HG03103 (cell line): ENCODE data around the gene CLCF1.

Source experiments
- ATAC-seq: cut with Tn5 transposase; IDR thresholded peaks from one replicate; pipeline ENCODE4 v1.9.1; 2021; ENCODE audit warnings: low read depth; ENCODE audit not compliant: unreplicated experiment

CLCF1 gene

DNA sequence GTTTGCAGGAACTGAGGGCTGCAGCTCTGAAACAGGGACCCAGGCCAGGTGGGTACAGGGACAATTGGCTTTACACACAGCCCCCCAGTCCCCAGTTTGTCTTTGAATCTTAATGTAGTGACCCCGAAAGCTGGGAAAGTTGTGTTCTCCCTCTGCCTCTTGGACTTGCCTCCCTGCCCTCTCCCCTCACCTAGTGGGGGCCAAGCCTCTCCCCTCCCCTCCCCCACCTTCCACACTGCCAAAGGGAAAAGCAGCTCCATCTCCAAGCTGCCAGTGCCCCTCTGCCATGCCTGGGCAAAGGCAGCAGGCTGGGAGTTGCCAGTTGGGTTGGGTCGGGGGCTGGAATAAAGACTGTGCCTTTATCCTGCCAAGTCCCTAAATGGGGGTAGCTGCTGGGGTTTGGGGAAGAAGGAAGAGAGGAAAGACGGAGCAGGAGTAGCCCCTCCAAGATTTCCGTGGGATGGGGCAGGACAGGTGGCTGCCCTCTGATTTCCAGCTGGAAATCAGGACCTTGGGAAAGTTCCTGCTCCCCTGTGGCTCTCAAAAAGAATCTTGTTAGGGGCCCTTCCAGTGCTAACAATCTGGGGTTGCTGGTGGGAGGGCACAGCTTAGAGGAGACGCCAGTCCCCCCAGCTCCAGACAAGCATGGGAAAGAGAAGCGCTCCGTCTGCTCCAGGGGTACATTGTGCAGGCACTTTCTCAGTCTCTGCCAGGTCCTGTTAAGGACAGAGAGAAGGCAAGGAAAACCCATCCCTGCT lies 2.8 kb upstream of the CLCF1 start:
- no peak for ATAC-seq

- no peak for ATAC-seq
Measured at GRCh38 chr11:67375320-67376055, 2.1 kb upstream of the CLCF1 start.

- ATAC-seq: no peak
Measured at GRCh38 chr11:67374571-67375281, 1.3 kb upstream of the CLCF1 start.

DNA sequence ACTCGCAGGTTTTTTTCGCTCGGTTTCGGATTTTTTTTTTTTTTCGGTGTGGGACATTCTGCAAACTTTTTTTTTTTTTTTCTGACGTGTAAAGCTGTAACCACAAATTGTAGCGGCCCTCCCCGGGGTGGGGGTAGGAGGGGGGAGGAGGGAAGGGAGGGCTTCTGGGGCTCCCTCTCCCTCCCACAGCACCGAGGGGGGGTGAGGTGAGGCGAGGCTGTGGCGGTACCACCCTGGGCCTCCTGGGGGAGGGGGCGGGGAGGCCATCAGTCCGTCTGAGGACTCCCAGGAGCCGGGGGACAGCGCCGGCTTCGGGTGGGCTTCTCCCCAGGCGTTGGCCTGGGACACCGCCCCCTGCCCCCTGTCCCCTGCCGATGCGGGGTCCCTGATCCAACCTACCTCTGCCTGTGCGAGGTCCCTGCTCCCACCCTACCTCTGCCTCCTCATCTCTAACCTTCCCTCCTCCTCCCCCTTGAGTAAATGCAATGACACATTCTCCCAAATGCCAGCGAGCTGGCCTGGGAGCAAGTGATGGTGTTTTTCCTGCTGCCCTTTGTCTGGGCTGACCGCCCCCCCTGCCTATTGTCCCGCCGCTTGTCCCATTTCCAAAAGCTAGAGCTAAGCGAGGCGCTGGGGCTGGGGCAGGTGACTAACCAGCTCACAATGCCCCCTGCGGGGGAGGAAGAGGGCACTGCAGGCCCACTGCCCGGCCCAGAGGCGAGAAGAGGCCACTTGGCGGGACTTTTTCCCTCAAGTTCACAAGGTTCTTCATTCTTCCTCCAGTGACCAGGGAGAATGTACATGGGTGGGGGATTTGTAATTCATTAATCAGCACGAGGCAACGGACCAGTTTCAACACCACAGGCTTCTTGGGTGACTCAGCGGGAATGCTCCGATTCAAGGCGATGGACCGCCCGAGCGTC lies 511 bp upstream of the CLCF1 start:
- no peak for ATAC-seq

GRCh38 chr11:67372321-67372992 lies 941 bp downstream of the CLCF1 start:
- no peak for ATAC-seq

DNA sequence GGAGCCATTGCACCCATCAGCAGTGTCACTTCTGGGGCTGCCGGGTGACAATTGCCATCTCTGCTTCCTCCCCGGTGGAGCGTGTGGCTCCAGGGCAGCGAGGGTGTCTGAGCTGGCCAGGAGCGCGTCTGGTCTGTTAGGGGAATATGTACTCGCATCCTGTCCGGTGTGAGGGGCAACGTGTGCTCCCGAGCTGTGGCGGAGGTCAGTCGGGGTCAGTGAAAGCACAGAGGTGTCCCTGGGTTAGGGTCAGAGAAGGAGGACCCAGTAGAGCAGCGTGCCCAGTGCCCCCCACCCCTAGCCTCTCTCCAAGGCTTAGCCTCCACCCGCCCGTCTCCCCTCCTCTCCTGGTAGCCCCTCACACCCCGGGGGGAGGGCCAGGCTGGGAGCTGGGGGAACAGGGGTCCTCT lies 1.5 kb downstream of the CLCF1 start:
- ATAC-seq: no peak

GRCh38 chr11:67371189-67371910 lies 2.0 kb downstream of the CLCF1 start:
- no peak for ATAC-seq

DNA sequence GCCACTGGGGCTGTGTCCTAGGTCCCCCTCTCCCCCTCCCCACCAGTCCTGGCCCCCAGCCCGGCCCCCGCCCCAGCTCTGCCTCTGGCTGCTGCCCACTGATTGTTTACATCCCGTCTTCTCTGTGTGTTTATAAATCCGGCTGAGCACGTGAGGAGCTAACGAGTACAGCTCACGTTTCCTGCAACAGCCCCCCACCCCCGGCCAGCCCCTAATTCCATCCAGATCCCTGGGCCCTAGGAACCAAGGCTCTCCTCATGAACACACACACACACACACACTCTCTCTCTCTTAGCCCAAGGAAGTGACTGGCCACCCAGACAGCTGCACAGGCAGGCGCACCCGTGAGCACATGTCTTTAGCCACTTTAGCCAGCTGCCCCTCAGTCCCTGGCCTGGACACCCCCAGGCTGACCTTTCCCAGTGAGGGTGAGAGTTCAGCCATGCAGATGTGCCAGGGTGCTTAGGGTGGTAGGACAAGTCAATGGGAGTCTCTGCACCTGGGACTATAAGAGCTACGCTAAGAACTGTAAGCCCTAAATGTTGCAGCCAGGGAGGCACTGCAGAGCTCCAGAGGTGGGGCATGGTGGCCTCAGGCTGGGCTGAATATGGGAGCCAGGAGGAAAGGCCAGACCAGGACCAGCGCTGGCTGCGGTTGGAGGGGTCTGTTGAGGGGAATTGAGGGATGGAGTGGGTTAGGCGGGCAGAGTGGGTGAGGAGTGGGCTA lies 2.9 kb downstream of the CLCF1 start:
- no peak for ATAC-seq

- ATAC-seq: no peak
Measured at GRCh38 chr11:67369801-67370284, 3.6 kb downstream of the CLCF1 start.

GRCh38 chr11:67369275-67369674 lies 4.1 kb downstream of the CLCF1 start:
- ATAC-seq: no peak

GRCh38 chr11:67368621-67369020 lies 4.8 kb downstream of the CLCF1 start:
- ATAC-seq: no peak

DNA sequence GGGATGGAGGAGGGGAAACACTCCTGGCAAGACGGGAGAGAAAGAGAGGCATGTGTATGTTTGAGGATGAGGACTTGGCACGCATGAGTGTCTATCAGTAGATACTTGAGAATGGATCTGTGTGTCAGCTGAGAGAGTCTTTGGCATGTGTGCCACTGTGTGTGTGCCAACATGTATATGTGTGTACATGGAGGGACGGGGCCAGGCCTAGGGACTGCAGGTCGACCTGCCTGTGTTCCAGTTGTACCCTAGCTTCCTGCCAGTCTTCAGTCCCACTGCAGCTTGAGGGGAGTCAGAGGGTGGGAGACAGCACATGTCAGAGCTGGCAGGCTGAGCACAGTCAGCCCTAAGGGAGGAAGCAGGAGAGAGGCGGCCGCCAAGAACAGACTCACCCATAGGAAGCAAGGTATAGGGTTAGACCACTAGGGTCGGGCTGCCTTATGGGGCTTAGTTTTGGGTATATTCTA lies 5.6 kb downstream of the CLCF1 start:
- ATAC-seq: no peak

- ATAC-seq: no peak
Measured at GRCh38 chr11:67366961-67367760, 6.2 kb downstream of the CLCF1 start.

DNA sequence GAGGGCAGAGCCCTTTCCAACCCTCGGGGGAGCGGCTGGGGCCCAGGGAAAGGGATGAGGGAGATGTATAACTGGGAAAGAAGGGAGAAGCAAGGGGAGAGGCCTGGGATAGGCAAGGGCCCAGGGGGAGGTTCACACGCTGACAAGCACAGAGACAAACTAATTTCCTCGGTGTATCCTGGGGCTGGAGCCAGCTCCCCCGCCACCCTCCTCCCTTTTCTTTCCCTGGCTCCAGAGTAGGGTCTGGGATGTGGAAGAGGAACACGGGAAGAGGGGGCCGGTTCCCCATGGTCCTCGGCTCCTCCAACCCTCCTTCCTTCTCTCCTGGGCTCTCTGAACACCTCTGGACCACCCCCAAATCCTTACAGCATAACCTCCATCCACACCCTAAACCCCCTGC lies 6.9 kb downstream of the CLCF1 start:
- no peak for ATAC-seq

GRCh38 chr11:67365736-67366444 lies 7.5 kb downstream of the CLCF1 start:
- ATAC-seq: no peak

GRCh38 chr11:67364783-67365722 lies 8.3 kb downstream of the CLCF1 start:
- no peak for ATAC-seq
